ENCODE data around the gene GNAQ. TPM values are rescaled to one million over a fixed set of nuclear protein-coding genes. Genes with fewer than 3 reads are reported as not detected.

The GNAQ gene
- polyA plus RNA-seq, 2 of the 4 experiments (the other 2 are of a cell fraction), result 17.9 to 60.0 TPM

- WGBS (ENCODE audit: missing lambda C conversion rate), result 67% methylated on average over 9 of the region's 9 CpGs
- H3K4me2 ChIP-seq, result no peak overlapping the region
These were observed 351.8 kb downstream of the GNAQ start for GRCh38 chr9:77679661-77680368.

DNA sequence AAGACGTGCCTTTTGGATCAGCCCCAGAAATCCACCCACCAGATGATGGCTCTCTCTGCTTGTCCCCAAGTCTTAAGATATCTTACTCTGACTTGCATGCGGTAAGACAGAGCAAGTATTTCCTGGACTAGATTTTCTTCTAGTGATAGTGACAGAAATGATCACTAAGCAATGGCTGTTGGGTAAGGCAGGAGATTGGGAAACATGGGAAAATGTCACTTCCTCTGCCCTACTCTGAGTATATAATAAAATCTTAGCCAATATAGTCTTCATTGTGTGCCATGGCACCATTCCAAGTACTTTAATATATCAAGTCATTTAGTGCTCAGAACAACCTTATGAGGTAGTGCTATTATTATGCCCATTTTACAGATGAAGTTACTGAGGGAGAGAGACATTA, 352.5 kb downstream of the GNAQ start:
- DNase-seq (ENCODE audit: low read depth in 1 of 2, low spot score in 1 of 2), result no peak
- H3K4me3 ChIP-seq, result no peak overlapping the region
- FAIRE-seq, result no peak
- H3K9me3 ChIP-seq, result no peaks in the 10 kb centered on the region
- no peaks in the 10 kb centered on the region for H3K4me1 ChIP-seq
- ATAC-seq, result no peak
- H3K4me2 ChIP-seq, result no peak overlapping the region
- no peak overlapping the region for H3K27ac ChIP-seq
- POLR2A ChIA-PET, result no interaction called here
- WGBS (ENCODE audit: missing lambda C conversion rate), result 68% methylated on average over 2 of the region's 2 CpGs
- CTCF ChIA-PET, result no interaction called here
- TF ChIP-seq, protein P1, sequence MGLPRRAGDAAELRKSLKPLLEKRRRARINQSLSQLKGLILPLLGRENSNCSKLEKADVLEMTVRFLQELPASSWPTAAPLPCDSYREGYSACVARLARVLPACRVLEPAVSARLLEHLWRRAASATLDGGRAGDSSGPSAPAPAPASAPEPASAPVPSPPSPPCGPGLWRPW (IDR thresholded peaks at IDR 0.05), result no peak
- TF ChIP-seq CHD2 (IDR thresholded peaks at IDR 0.05; ENCODE audit: low read length, partially characterized antibody) (no peak), JUNB (IDR thresholded peaks at IDR 0.05) (no peak), HOXB5 (CRISPR knock-in tag; IDR thresholded peaks at IDR 0.05) (no peak), BHLHE40 (IDR thresholded peaks at IDR 0.05; ENCODE audit: low read depth, low read length) (no peak), REST (IDR thresholded peaks at IDR 0.05) (no peak), ESRRA (IDR thresholded peaks at IDR 0.05; ENCODE audit: borderline replicate concordance, low read length) (no peak), RNF2 (IDR thresholded peaks at IDR 0.05; ENCODE audit: borderline replicate concordance, low read depth) (no peak), ATOH8 (CRISPR knock-in tag; IDR thresholded peaks at IDR 0.05; ENCODE audit: low read depth) (no peak), EHMT2 (IDR thresholded peaks at IDR 0.05; ENCODE audit: low read depth) (no peak), SMC3 (IDR thresholded peaks at IDR 0.05) (no peak), NPAS2 (CRISPR knock-in tag; IDR thresholded peaks at IDR 0.05; ENCODE audit: borderline replicate concordance) (no peak), ZFP36 (IDR thresholded peaks at IDR 0.05; ENCODE audit: borderline replicate concordance, partially characterized antibody) (no peak), ZNF302 (CRISPR knock-in tag; IDR thresholded peaks at IDR 0.05) (no peak), CBX8 (IDR thresholded peaks at IDR 0.05) (no peak)
- TF ChIP-seq, protein P2, sequence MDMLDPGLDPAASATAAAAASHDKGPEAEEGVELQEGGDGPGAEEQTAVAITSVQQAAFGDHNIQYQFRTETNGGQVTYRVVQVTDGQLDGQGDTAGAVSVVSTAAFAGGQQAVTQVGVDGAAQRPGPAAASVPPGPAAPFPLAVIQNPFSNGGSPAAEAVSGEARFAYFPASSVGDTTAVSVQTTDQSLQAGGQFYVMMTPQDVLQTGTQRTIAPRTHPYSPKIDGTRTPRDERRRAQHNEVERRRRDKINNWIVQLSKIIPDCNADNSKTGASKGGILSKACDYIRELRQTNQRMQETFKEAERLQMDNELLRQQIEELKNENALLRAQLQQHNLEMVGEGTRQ (IDR thresholded peaks at IDR 0.05), result no peak
- TF ChIP-seq, protein P3, sequence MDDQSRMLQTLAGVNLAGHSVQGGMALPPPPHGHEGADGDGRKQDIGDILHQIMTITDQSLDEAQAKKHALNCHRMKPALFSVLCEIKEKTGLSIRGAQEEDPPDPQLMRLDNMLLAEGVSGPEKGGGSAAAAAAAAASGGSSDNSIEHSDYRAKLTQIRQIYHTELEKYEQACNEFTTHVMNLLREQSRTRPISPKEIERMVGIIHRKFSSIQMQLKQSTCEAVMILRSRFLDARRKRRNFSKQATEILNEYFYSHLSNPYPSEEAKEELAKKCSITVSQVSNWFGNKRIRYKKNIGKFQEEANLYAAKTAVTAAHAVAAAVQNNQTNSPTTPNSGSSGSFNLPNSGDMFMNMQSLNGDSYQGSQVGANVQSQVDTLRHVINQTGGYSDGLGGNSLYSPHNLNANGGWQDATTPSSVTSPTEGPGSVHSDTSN (IDR thresholded peaks at IDR 0.05), result no peak
- TF ChIP-seq, protein P4, sequence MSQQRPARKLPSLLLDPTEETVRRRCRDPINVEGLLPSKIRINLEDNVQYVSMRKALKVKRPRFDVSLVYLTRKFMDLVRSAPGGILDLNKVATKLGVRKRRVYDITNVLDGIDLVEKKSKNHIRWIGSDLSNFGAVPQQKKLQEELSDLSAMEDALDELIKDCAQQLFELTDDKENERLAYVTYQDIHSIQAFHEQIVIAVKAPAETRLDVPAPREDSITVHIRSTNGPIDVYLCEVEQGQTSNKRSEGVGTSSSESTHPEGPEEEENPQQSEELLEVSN (IDR thresholded peaks at IDR 0.05; ENCODE audit: borderline replicate concordance, low read depth), result no peak

More at GRCh38 chr9:77679661-77680368, 351.8 kb downstream of the GNAQ start:
- Histone ChIP-seq H3K4me3 (no peak overlapping the region), H3K4me1 (no peaks in the 10 kb centered on the region), H3K27ac (no peak overlapping the region), H3K9me3 (no peaks in the 10 kb centered on the region)
- peak in 1 of 2 experiments; percentile 44; a peak in 2 of 6 replicates for ATAC-seq
- TF ChIP-seq KDM5A (IDR thresholded peaks at IDR 0.05), result no peak
- TF ChIP-seq, protein P5, sequence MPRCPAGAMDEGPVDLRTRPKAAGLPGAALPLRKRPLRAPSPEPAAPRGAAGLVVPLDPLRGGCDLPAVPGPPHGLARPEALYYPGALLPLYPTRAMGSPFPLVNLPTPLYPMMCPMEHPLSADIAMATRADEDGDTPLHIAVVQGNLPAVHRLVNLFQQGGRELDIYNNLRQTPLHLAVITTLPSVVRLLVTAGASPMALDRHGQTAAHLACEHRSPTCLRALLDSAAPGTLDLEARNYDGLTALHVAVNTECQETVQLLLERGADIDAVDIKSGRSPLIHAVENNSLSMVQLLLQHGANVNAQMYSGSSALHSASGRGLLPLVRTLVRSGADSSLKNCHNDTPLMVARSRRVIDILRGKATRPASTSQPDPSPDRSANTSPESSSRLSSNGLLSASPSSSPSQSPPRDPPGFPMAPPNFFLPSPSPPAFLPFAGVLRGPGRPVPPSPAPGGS (IDR thresholded peaks at IDR 0.05), result no peak
- TF ChIP-seq, protein P3 (IDR thresholded peaks at IDR 0.05), result no peak
- POLR2A ChIA-PET, result no interaction called here
- no peak for FAIRE-seq
- CTCF ChIA-PET, result no interaction called here
- DNase-seq (ENCODE audit: low read depth in 1 of 2, low spot score in 1 of 2), result no peak
